Ectodermal cell (in vitro differentiated cells): ENCODE results near the gene MKS1.

ENCODE experiments used
- H3K27ac ChIP-seq: 2 replicates; pipeline ENCODE4 v1.7.0; 2013; ENCODE audit warnings: mild to moderate bottlenecking, low read depth, low read length; ENCODE audit not compliant: insufficient read depth, poor library complexity, severe bottlenecking
- H3K27me3 ChIP-seq: 2 replicates; pipeline ENCODE4 v1.7.0; 2013; ENCODE audit warnings: mild to moderate bottlenecking, low read length; ENCODE audit not compliant: insufficient read depth, control insufficient read depth, poor library complexity, severe bottlenecking
- H3K36me3 ChIP-seq: one replicate; pipeline ENCODE4 v1.7.0; 2013; ENCODE audit warnings: low read length; ENCODE audit not compliant: control insufficient read depth, insufficient read depth
- H3K4me1 ChIP-seq: one replicate; pipeline ENCODE4 v1.7.0; 2013; ENCODE audit warnings: low read length; ENCODE audit not compliant: control insufficient read depth, insufficient read depth
- H3K4me3 ChIP-seq: 2 replicates; pipeline ENCODE4 v1.7.0; 2013; ENCODE audit warnings: low read depth, low read length, control low read depth; ENCODE audit not compliant: insufficient read depth
- H3K9me3 ChIP-seq: 2 replicates; pipeline ENCODE4 v1.7.0; 2013; ENCODE audit warnings: mild to moderate bottlenecking, low read length, moderate library complexity; ENCODE audit not compliant: control insufficient read depth
- WGBS, 2 experiments: methylation state at CpG; one replicate each; pipeline ENCODE4 v1.1.7; 2013; ENCODE audit warnings: missing lambda C conversion rate in 2 of 2; 5-methylcytosine and 5-hydroxymethylcytosine counted together

The MKS1 gene

DNA sequence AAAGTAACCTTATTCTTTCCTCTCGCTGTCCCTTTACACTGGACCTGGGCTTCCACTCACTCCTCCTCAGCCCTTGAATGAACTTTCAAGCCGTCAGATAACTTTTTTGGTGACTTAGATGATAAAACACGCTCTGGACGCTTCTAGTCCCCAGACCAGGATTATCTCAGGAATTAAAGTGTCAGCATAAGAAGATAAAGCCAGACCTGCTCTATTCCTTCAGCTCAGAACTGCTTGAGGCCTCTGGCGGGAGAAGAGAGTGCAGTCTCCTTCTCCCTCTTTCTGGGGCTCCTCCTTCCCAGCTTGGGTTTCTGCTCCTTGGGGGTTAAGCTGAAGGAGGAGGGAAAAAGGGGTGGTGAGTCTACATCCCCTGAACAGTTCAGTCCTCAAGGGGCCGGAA is 25.9 kb upstream of the MKS1 start:
- Histone ChIP-seq H3K4me3 (no peak overlapping the region), H3K9me3 (no peaks in the 10 kb centered on the region), H3K27ac (no peak overlapping the region), H3K27me3 (peaks cover 68% of the 10 kb centered on the region), H3K36me3 (no peaks in the 10 kb centered on the region), H3K4me1 (no peaks in the 10 kb centered on the region)
- WGBS, 2 experiments: 85 to 89% methylated on average over 6 of the region's 6 CpGs

DNA sequence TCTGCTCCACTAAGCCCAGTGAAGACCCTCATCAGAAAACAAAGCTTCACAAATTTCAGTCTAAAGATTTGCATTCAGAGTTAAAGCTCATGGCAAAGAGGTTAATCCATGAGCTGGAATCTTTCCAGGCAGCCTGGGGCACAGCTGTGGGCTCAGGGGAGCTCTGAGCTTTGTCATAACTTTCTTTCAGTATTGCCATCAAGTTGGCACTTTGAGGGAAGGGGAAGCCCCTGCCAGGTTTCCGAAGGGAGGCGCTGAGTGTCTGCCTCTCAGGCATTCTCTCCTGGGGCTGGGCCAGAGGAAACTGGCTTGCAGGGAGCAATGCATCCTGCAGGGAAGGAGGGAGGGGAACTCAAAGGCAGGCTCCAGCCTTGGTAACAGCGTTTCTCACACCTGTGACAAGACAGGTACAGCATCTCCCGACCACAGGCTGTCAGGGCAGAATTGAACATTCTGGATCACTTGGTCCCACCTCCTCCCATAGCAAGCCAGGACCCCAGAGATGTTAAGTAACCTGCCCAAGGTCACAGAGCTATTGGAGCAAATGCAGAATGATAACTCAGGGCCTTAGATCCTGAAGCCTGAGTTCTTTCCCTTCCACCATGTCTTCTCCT is 23.2 kb upstream of the MKS1 start:
- peaks cover 48% of the 10 kb centered on the region for H3K27me3 ChIP-seq
- WGBS, 2 experiments: 26 to 32% methylated on average over 4 of the region's 4 CpGs
- H3K9me3 ChIP-seq: no peaks in the 10 kb centered on the region
- H3K4me3 ChIP-seq: no peak overlapping the region
- H3K36me3 ChIP-seq: no peaks in the 10 kb centered on the region
- no peaks in the 10 kb centered on the region for H3K4me1 ChIP-seq
- H3K27ac ChIP-seq: no peak overlapping the region

DNA sequence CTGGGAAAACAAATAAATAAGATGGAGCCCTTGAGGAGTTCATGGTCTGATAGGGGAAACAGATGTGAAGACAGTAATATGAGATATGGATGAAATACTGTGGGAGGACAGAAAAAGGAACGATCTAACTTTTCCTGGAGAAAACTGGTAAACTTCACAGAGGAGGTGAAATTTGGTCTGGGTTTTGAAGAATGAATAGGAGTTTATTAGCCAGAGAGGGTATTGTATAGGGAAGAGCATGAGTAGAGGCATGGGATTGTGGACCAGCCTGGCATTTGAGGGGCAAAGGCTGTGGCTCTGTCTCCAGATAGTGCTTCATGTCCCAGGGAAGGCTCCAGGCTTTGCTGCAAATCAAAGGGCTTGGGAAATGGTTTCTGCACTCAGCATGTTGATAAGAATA is 20.9 kb upstream of the MKS1 start:
- WGBS, 2 experiments: 92 to 95% methylated on average over 1 of the region's 1 CpG
- H3K27me3 ChIP-seq: peaks cover 44% of the 10 kb centered on the region
- H3K27ac ChIP-seq: no peak overlapping the region
- H3K4me3 ChIP-seq: no peak overlapping the region
- H3K36me3 ChIP-seq: no peaks in the 10 kb centered on the region
- no peaks in the 10 kb centered on the region for H3K4me1 ChIP-seq
- no peaks in the 10 kb centered on the region for H3K9me3 ChIP-seq

DNA sequence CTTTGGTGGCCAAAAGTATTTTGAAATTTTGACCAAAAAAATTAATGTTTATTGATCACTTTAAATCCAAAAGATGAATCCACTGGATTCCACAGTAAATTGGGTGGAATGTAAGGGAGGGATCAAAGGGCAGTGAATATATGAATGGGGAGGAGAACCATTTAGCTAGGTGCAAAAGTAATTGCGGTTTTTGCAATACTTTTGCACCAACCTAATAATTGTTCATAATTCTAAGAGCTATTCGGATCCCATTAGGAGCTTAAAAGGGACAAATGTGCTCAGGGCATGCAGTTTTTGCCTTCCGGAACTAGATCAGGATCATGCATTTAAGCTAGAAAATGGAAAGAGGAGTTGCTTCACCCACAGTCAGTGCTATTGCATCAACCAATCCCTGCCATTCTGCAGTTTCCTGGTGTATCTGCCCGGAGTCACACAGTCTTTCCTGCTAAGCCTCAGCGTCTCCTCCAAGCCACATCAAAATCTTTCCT is 19.1 kb upstream of the MKS1 start, which contains the start of gene LPO:
Gene LPO, plus strand, starts transcription at position 438 of the 488 bp plus-strand sequence. CDS start 4,396 bp downstream, outside the sequence.
- H3K36me3 ChIP-seq: no peaks in the 10 kb centered on the region
- H3K4me1 ChIP-seq: no peaks in the 10 kb centered on the region
- no peak within 1 kb of the TSS for H3K4me3 ChIP-seq
- H3K27me3 ChIP-seq: peaks cover 47% of the 10 kb centered on the region
- 87 to 90% methylated on average over 5 of the region's 5 CpGs for WGBS, 2 experiments
- no peak within 1 kb of the TSS for H3K27ac ChIP-seq
- no peaks in the 10 kb centered on the region for H3K9me3 ChIP-seq

DNA sequence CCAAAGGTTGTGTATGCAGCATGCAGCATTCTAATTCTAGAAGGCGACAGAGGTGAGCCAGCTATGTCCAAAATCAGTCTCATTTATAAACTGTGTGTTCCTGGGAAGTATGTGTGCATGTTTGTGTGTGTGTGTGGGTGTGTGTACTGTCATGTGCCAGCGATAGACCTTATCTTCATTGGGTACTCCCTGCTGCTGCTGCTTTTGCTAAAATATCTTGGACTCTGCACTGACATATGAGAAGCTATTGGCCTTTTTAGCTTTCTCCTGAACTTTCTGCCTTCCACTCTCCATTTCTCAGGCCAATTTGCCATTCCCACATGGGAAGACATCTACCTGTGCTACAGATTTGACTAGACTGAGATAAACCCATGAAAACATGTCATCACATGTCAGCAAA is 17.3 kb upstream of the MKS1 start:
- peaks cover 37% of the 10 kb centered on the region for H3K27me3 ChIP-seq
- 89 to 94% methylated on average over 2 of the region's 2 CpGs for WGBS, 2 experiments
- no peaks in the 10 kb centered on the region for H3K9me3 ChIP-seq
- H3K4me3 ChIP-seq: no peak overlapping the region
- no peaks in the 10 kb centered on the region for H3K4me1 ChIP-seq
- no peaks in the 10 kb centered on the region for H3K36me3 ChIP-seq
- no peak overlapping the region for H3K27ac ChIP-seq

DNA sequence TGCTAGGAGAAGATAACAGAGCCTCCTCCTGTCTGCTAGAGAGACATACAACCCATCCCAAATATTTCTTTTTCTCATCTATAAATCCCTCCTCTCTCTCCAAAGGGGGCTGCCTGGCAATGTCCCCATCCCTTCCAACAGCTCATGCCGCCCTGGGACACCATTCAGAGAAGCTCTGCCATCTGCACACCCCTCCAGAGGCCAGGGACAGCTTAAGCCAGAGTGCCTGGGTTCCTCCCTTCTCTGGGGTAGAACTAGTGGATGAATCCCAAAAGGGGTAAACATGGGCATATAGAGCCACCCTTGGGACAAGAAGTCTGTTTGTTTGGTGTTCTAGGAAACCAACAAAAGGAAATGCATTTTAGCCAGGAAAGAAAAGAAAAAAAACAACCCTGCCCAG is 16.8 kb upstream of the MKS1 start:
- Histone ChIP-seq H3K27me3 (peaks cover 35% of the 10 kb centered on the region), H3K9me3 (no peaks in the 10 kb centered on the region), H3K36me3 (no peaks in the 10 kb centered on the region), H3K27ac (no peak overlapping the region), H3K4me3 (no peak overlapping the region), H3K4me1 (no peaks in the 10 kb centered on the region)
- 74 to 94% methylated on average over 1 of the region's 1 CpG for WGBS, 2 experiments

DNA sequence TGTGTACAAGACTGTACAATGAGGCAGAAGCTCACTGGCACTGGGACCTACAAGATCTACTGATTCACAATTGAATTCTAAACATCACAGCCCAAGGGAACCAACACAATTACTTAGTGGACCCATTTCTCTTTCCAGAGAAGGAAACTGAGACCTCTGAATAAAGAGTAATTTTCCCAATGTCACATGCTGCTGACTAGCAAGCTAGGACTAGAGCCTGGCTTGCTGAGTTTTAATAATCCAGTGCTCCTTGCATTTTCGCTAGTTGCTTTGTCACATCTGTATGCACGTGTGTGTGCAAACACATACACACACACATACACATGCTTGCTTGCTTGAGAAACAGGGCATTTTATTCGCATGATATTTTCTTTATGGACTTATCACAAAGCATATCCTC is 15.5 kb upstream of the MKS1 start:
- Histone ChIP-seq H3K36me3 (no peaks in the 10 kb centered on the region), H3K27ac (no peak overlapping the region), H3K27me3 (peaks cover 31% of the 10 kb centered on the region), H3K4me1 (peaks cover under 1% of the 10 kb centered on the region), H3K9me3 (no peaks in the 10 kb centered on the region), H3K4me3 (no peak overlapping the region)
- WGBS, 2 experiments: 95 to 97% methylated on average over 3 of the region's 3 CpGs

DNA sequence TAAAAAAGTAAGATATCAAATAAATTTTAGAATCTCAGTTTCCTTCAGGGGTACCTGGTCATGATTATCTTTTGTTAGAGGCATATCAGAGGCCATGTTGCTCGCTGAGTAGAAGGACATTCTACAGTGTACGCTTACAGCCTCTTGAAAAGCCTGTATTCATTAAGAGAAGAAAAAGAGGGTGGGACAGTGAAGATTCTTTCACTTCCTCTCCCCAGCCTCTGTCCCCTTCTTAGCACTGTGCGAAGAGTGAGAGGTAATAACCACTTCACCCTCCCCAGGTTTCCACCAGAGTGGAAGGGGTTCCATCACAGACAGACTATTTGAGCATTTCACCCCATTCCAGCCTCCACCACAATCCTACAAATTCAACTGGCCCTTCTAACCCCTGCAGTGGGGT is 14.5 kb upstream of the MKS1 start:
- Histone ChIP-seq H3K4me1 (peaks cover 5% of the 10 kb centered on the region), H3K4me3 (no peak overlapping the region), H3K9me3 (no peaks in the 10 kb centered on the region), H3K36me3 (no peaks in the 10 kb centered on the region), H3K27ac (no peak overlapping the region), H3K27me3 (peaks cover 28% of the 10 kb centered on the region)
- 88 to 94% methylated on average over 3 of the region's 3 CpGs for WGBS, 2 experiments

DNA sequence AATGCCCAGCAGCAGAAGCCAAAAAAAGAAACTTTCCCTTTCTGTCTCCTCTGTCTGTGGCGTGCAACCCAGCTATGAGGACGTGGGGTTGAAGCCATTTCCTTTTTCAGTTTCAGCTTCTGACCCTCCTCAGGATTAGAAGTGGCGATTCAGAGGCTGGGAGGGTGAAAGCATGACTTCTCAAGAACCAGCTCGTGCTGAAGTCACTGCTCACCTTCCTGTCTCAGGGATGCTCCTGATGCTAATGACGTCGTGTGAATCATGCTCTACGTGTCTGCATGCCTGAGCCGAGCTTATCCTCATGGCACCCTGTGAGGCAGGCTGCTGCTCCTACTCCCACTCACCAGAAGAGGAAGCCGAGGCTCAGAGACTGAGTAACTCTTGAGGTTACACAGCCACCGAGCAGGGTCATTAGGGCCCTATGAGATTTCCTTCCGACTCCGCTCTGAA is 13.7 kb upstream of the MKS1 start:
- Histone ChIP-seq H3K9me3 (no peaks in the 10 kb centered on the region), H3K4me1 (peaks cover 5% of the 10 kb centered on the region), H3K36me3 (no peaks in the 10 kb centered on the region), H3K27ac (no peak overlapping the region), H3K4me3 (no peak overlapping the region), H3K27me3 (peaks cover 28% of the 10 kb centered on the region)
- WGBS, 2 experiments: 63 to 69% methylated on average over 12 of the region's 12 CpGs

DNA sequence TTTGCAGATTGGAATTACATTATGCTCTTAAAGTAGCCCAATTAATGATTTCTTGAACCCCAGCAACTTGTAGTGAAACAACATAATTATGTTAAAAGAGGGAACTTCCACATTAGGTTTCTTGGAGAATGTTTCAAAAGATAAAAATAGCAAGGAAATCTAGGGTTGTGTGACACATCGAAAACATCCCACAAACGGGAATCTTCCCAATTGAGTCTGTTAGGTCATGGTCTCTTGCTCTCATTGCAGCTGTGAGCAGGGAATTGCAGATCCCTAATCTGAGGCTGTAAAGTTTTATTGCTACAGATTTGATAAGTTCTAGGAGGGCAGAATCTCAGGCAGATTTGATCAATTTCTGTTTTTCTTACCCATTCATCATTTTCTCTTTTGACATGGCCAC is 12.6 kb upstream of the MKS1 start:
- Histone ChIP-seq H3K27me3 (peaks cover 22% of the 10 kb centered on the region), H3K4me3 (no peak overlapping the region), H3K27ac (no peak overlapping the region), H3K36me3 (no peaks in the 10 kb centered on the region), H3K9me3 (no peaks in the 10 kb centered on the region), H3K4me1 (peaks cover 5% of the 10 kb centered on the region)
- 94 to 98% methylated on average over 2 of the region's 2 CpGs for WGBS, 2 experiments
